K562 (cell line): Measurements from ENCODE around the gene XRCC5.

Experiments
- CBX2 ChIP-seq: fragments of 200-600 bp; sonication (generic); IDR thresholded peaks from one replicate; pipeline ENCODE4 v1.6.1; 2012; ENCODE audit warnings: mild to moderate bottlenecking, low read length, inconsistent platforms; ENCODE audit not compliant: insufficient read depth, poor library complexity, severe bottlenecking
- CTCF ChIP-seq, 3 experiments: IDR thresholded peaks in 2 of 3; conservative IDR thresholded peaks in 1 of 3; 2 replicates each; pipeline ENCODE4 v1.5.1; 2011 to 2012; ENCODE audit warnings: low read length in 3 of 3, mild to moderate bottlenecking in 3 of 3, control low read depth in 2 of 3, improper control_type of control experiment in 1 of 3, inconsistent platforms in 1 of 3, low read depth in 1 of 3, mixed read lengths in 1 of 3, moderate library complexity in 1 of 3; ENCODE audit not compliant: insufficient read depth in 2 of 3
- FOS ChIP-seq: IDR thresholded peaks from 3 replicates; pipeline ENCODE4 v1.6.1; 2011; ENCODE audit not compliant: insufficient read length; ENCODE audit errors: extremely low read depth
- LCOR ChIP-seq: sonication (generic); formaldehyde crosslinking; IDR thresholded peaks from 2 replicates; pipeline ENCODE4 v1.8.0; 2022; ENCODE audit warnings: mild to moderate bottlenecking, missing genetic modification reagents
- SMC3 ChIP-seq: conservative IDR thresholded peaks from 2 replicates; pipeline ENCODE4 v1.6.1; 2011; ENCODE audit warnings: low read depth, low read length, improper control_type of control experiment; ENCODE audit not compliant: insufficient read depth
- SNRNP70 ChIP-seq: fragments of 200-400 bp; formaldehyde crosslinking; optimal IDR thresholded peaks from 2 replicates; pipeline ENCODE3; 2017; ENCODE audit warnings: low read depth, low read length
- SUPT5H ChIP-seq: fragments of 450-650 bp; IDR thresholded peaks from 2 replicates; pipeline ENCODE4 v1.6.1; 2016
- TAF15 ChIP-seq: fragments of 200-400 bp; formaldehyde crosslinking; IDR thresholded peaks from 2 replicates; pipeline ENCODE4 v1.6.1; 2017; ENCODE audit warnings: mild to moderate bottlenecking, low read depth, low read length, moderate library complexity

DNA sequence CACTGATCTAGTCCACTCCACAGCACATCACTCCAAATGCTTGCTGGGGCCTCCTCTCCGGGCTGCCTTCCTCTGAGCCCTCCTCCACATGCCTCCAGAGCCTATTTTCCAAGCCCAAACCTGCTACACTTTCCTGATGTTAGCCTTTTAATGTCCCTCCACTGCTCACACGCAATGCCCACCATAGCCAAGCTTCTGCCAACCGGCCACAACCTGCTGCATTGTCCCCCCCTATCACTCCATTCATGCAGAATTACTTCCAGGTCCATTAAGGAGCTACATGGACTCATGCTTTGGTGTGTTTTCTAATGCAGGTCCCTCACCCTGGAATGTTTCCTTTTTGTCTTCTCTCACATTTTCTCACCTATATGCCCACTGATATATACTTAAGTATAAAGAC lies 133.9 kb downstream of the XRCC5 start:
- TF ChIP-seq SMC3 (no peak), CTCF (IDR thresholded peaks at IDR 0.05 in 2 of 3, conservative IDR thresholded peaks at IDR 0.05 in 1 of 3; ENCODE audit: insufficient read depth in 2 of 3, low read depth in 1 of 3, low read length in 3 of 3) (no peak), LCOR (CRISPR knock-in tag) (no peak), TAF15 (no peak), FOS (no peak), SNRNP70 (no peak), SUPT5H (no peak), CBX2 (no peak)
